Type B pancreatic cell (in vitro differentiated cells): Measurements from ENCODE around the gene ABCB1. TPM values are rescaled to one million over a fixed set of nuclear protein-coding genes. Genes with fewer than 3 reads are reported as not detected.

ENCODE experiments used
- DNase-seq: peaks from one replicate; pipeline ENCODE4 v3.0.0; 2021; ENCODE audit warnings: mixed read lengths; ENCODE audit not compliant: unreplicated experiment; ENCODE audit errors: extremely low spot score
- H3K27ac Mint-ChIP-seq: 2 replicates; pipeline ENCODE4 v1.8.0; 2021; ENCODE audit warnings: mild to moderate bottlenecking, mixed read lengths
- H3K27me3 Mint-ChIP-seq: 2 replicates; pipeline ENCODE4 v1.8.0; 2021; ENCODE audit warnings: mixed read lengths
- H3K36me3 Mint-ChIP-seq: 2 replicates; pipeline ENCODE4 v1.8.0; 2021; ENCODE audit warnings: mixed read lengths
- H3K4me1 Mint-ChIP-seq: one replicate; pipeline ENCODE4 v1.8.0; 2021; ENCODE audit warnings: mixed read lengths; ENCODE audit not compliant: unreplicated experiment
- H3K4me3 Mint-ChIP-seq: 2 replicates; pipeline ENCODE4 v1.8.0; 2021; ENCODE audit warnings: mild to moderate bottlenecking, mixed read lengths
- H3K9me3 Mint-ChIP-seq: 2 replicates; pipeline ENCODE4 v1.8.0; 2021; ENCODE audit warnings: mixed read lengths
- total RNA-seq: library from RNA; stranded (reverse); gene quantifications from 2 replicates; pipeline ENCODE4 v1.2.1, GENCODE V29; 2021; ENCODE audit warnings: low replicate concordance
- TF ChIP-seq, protein P1 (sequence below): fragments of 200-600 bp; sonication (generic); conservative IDR thresholded peaks from 2 replicates; pipeline ENCODE4 v1.5.0; 2021; ENCODE audit warnings: antibody characterized with exemption, mild to moderate bottlenecking

The ABCB1 gene
- total RNA-seq, 1 donor from 2014 or later = 31.3 TPM

DNA sequence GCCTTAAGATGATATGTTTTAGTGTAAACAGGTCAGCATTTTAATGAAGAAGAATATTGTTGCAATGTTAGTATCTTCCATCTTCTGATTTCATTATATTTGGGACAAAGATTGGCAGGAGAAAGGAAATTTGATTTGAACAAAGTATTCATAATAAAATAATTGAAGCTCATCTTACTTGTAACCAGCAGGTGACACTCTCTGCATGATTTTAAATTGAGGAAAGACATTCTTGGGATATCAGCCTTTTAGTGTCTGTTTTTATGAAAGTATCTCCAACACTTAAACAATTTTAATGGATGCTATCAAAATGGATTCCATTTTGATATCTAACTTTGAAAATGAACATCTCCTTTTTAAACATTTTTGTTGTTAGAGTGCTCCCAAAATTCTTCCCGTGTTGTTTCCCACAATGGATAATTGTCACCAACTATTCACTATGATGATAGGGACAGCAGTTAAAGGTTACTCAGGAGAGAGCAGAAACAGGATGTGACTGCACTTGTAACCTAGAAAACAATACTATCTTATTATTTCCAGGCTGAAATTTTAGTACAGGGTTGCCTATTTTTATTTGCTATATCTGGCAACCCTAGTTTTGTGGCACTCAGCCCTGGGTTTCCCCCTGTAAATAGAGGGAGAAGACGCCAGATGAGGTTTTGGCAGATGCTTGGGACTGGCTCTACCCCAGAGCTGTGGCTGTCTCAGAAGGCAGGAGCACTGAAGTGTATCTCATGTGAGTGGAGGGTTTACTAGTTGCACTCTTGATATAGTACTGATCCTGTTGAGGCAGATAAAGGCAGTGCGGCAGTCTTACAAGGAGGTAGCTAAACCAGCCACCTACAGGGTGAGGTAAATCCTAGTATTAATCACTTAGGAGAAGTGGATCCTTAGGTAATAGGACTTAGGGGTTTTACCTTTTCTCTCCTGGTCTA, 94.2 kb downstream of the ABCB1 start:
- Mint-ChIP-seq H3K9me3 (no peaks in the 10 kb centered on the region), H3K27ac (no peak overlapping the region), H3K4me3 (no peak overlapping the region), H3K27me3 (peaks cover 4% of the 10 kb centered on the region), H3K36me3 (no peaks in the 10 kb centered on the region), H3K4me1 (peaks cover 7% of the 10 kb centered on the region)
- TF ChIP-seq, protein P1, sequence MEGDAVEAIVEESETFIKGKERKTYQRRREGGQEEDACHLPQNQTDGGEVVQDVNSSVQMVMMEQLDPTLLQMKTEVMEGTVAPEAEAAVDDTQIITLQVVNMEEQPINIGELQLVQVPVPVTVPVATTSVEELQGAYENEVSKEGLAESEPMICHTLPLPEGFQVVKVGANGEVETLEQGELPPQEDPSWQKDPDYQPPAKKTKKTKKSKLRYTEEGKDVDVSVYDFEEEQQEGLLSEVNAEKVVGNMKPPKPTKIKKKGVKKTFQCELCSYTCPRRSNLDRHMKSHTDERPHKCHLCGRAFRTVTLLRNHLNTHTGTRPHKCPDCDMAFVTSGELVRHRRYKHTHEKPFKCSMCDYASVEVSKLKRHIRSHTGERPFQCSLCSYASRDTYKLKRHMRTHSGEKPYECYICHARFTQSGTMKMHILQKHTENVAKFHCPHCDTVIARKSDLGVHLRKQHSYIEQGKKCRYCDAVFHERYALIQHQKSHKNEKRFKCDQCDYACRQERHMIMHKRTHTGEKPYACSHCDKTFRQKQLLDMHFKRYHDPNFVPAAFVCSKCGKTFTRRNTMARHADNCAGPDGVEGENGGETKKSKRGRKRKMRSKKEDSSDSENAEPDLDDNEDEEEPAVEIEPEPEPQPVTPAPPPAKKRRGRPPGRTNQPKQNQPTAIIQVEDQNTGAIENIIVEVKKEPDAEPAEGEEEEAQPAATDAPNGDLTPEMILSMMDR = peak; percentile 64
- DNase-seq = no peak

DNA sequence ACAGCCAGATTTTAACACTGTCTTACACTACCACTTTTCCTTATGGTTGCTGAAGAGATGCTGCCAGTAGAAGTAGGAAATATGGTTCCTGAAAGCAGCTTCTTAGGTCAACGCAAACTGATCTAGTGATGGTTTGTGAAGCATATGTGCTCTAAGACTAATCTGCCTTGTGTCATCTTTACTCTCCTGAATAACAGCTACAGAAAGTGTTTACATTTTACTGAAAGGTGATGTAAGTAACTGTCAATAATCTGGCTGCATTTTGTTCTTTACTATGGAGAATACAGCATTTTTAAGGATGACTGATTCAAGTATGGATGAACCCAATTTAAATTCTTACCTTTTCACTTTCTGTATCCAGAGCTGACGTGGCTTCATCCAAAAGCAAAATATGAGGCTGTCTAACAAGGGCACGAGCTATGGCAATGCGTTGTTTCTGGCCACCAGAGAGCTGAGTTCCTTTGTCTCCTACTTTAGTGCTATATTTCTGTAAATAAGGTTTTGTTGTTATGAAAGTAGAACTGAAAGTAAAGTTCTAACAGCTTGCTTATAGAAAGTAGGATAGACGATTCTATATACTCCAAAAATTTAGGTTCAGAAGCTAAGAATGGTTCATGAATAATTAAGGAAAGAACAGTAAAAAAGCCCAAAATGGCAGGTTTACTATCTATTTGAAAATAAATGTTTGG, 95.0 kb downstream of the ABCB1 start:
- Mint-ChIP-seq H3K4me3 (no peak overlapping the region), H3K9me3 (no peaks in the 10 kb centered on the region), H3K4me1 (peaks cover 2% of the 10 kb centered on the region), H3K27ac (no peak overlapping the region), H3K36me3 (no peaks in the 10 kb centered on the region), H3K27me3 (peaks cover 4% of the 10 kb centered on the region)
- TF ChIP-seq, protein P1 = no peak
- no peak for DNase-seq

DNA sequence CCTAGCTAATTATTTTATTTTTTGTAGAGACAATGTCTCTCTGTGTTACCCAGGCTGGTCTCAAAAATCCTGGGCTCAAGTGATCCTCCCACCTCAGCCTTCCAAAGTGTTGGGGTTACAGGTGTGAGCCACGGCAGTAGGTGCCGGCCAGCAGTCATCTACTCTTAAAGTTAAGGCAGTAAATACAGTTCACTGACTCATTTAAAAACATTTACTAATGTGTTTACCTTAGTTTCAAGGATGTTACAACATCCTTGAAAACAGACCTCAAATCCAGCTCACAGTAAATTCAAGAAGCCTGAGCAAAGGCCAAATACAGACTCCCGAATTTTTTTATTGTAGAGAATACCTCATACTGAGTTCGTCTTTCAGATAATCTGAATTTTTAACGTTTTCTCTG, 95.6 kb downstream of the ABCB1 start:
- TF ChIP-seq, protein P1 = no peak
- Mint-ChIP-seq H3K27me3 (peaks cover 4% of the 10 kb centered on the region), H3K4me1 (no peaks in the 10 kb centered on the region), H3K4me3 (no peak overlapping the region), H3K9me3 (no peaks in the 10 kb centered on the region), H3K36me3 (no peaks in the 10 kb centered on the region), H3K27ac (no peak overlapping the region)
- DNase-seq = no peak

DNA sequence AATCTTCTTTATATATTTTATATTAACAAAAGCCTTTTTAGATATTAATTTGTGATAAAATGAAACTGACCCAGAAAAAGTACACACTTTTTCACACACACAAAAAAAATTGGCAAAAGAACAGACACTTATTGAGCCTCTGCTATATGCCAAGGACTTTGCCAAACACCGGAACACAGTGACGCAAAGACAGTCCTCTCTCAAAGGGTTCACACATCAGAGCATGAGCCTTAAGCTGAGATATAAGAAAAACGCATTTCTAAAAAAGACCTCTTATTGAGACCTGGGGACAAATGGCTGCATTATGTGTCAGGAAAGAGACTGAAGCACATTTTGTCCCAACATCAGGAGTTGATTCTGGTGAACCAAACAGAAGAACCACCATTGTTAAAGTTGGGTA, 101.2 kb downstream of the ABCB1 start:
- Mint-ChIP-seq H3K4me3 (no peak overlapping the region), H3K4me1 (no peaks in the 10 kb centered on the region), H3K27ac (no peak overlapping the region), H3K9me3 (no peaks in the 10 kb centered on the region), H3K36me3 (no peaks in the 10 kb centered on the region), H3K27me3 (no peaks in the 10 kb centered on the region)
- TF ChIP-seq, protein P1 = no peak
- DNase-seq = no peak

DNA sequence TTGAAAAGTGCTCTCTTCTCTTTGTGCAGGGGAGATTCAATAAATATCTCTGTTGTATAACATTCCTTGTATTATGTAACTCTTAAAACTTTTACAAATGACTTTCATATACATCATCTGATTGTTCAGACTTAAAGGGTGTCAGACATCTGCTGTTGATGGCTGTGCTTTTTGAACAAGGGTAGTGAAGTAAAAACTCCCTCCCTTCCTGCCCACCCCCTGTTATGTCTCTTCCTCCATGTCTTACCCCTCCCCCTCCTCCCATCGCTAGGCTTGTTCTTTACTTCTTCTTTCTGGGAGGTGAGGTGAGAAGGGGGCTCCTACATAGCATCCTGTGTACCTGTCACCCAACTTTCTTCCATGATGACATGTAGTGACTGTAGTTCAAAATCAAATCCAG, 101.8 kb downstream of the ABCB1 start:
- Mint-ChIP-seq H3K9me3 (no peaks in the 10 kb centered on the region), H3K4me3 (no peak overlapping the region), H3K36me3 (no peaks in the 10 kb centered on the region), H3K4me1 (no peaks in the 10 kb centered on the region), H3K27me3 (no peaks in the 10 kb centered on the region), H3K27ac (no peak overlapping the region)
- DNase-seq = no peak
- TF ChIP-seq, protein P1 = no peak
